Psoas muscle (tissue), 8 donors: ENCODE results near the gene HCRTR1. TPM values are rescaled to one million over a fixed set of nuclear protein-coding genes. Genes with fewer than 3 reads are reported as not detected.

Source experiments
- ATAC-seq, 4 donors: fragments of 200-7000 bp; cut with Tn5 transposase; one replicate each; pipeline ENCODE4 v1.9.1; 2020; ENCODE audit warnings: moderate library complexity in 3 of 4, mild to moderate bottlenecking in 2 of 4
- DNase-seq, 2 donors: peaks; one replicate each; pipeline ENCODE4 v3.0.0-alpha.2; 2020
- H3K27ac ChIP-seq: fragments of 200-600 bp; one replicate; pipeline ENCODE4 v1.8.0; 2022
- H3K27me3 ChIP-seq, 3 donors: fragments of 200-600 bp in 1 of 3; one replicate each; pipeline versions ENCODE4 v1.6.1 to v1.8.0; 2013 to 2022; ENCODE audit warnings: low read length in 2 of 3, mild to moderate bottlenecking in 2 of 3, moderate library complexity in 1 of 3; ENCODE audit not compliant: insufficient read depth in 3 of 3
- H3K36me3 ChIP-seq, 2 donors: fragments of 200-600 bp in 1 of 2; one replicate each; pipeline versions ENCODE4 v1.6.1 to v1.8.0; 2013 to 2022; ENCODE audit warnings: low read depth in 1 of 2, mild to moderate bottlenecking in 1 of 2, moderate library complexity in 1 of 2; ENCODE audit not compliant: insufficient read depth in 1 of 2
- H3K4me1 ChIP-seq: fragments of 200-600 bp; one replicate; pipeline ENCODE4 v1.8.0; 2022
- H3K4me3 ChIP-seq: fragments of 200-600 bp; one replicate; pipeline ENCODE4 v1.8.0; 2022; ENCODE audit warnings: mild to moderate bottlenecking
- H3K9me3 ChIP-seq: fragments of 200-600 bp; one replicate; pipeline ENCODE4 v1.8.0; 2022
- WGBS, 3 donors: extraction: QIAGEN DNeasy Blood & Tissue Kit; methylation state at CpG; one replicate each; pipeline versions ENCODE4 v1.1.6 to v1.1.7; 2013; 5-methylcytosine and 5-hydroxymethylcytosine counted together
- intact Hi-C, 2 donors: fragments of 100-400 bp; cut with DNase I; formaldehyde crosslinking; loops; one replicate each; pipeline versions ENCODE4 v1.11.0 to v1.14.2; 2022
- polyA plus RNA-seq, 3 donors: library from polyadenylated mRNA; stranded (reverse); fragments of 200-250 nt; gene quantifications; one replicate each; pipeline ENCODE4 v1.2.3, GENCODE V29; 2013
- total RNA-seq, 4 donors: library from RNA; stranded (reverse); fragmentation: NEBNext Ultra II Directional in 2 of 4; extraction: Animal tissue kit (Norgen Biotek cat#: 25700) in 2 of 4; gene quantifications; one replicate each; pipeline versions ENCODE4 v1.2.1 to v1.2.4, GENCODE V29; 2021 to 2023
- TF ChIP-seq, protein P1 (sequence below): fragments of 200-600 bp; IDR thresholded peaks from one replicate; pipeline ENCODE4 v1.8.0; 2022; ENCODE audit warnings: antibody characterized with exemption
- donor health status: healthy with polysubstance abuse.
- donor health status: DM: no; HTN: no; CAD: no; lungs with moderate emphysema.
- donor health status: Bipolar disorder and iron deficiency.
- donor health status: healthy.
- donor health status: DM: yes; HTN: yes; CAD: no.
- donor health status: DM: no; HTN: no; CAD: no.
- donor health status: DM: no; HTN: no; CAD: no.
- donor health status: DM: yes; HTN: yes; CAD: no.

The HCRTR1 gene
- total and polyA plus RNA-seq, 7 donors, result 0.12 to 1.2 (median 0.34) TPM; not detected in 1

DNA sequence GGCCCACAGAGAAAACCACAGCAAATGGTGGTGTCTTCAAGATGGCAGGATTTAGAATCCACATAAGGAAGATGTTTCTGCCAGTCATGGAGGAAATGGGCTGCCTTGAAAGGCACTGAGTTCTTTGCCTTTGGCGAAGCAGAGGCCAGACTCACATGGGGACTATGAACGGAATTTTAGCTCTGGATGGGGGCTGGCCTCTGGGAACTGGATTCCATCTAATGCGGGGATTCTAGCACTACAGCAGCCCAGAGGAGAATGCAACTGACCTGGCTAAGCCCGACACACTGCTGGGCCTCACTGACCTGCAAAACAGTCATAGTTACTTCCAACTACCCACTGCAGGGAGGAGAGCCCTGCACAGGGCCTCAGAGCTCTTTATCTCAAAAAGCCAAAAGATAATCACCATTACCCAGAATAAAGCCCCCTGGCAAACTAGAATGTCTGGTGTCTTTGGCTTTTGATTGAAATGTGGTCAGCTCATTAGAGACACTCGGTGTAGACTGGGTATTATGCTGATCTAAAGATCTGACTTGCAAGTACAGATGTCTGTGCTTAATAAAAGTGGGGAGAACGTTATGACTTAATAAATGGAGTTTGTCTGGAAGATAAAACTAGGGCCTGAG lies 11.6 kb downstream of the HCRTR1 start:
- ATAC-seq (no peak), DNase-seq (no peak)
- H3K4me3 ChIP-seq, result no peak overlapping the region
- peak overlapping the region; percentile 92 for H3K27ac ChIP-seq
- no peaks in the 10 kb centered on the region for H3K9me3 ChIP-seq
- intact Hi-C loops, result no loop called here
- WGBS, 3 donors, result 88 to 95% (median 89%) methylated on average over 6 of the region's 6 CpGs
- no peaks in the 10 kb centered on the region for H3K27me3 ChIP-seq
- peaks cover 52% of the 10 kb centered on the region for H3K4me1 ChIP-seq
- H3K36me3 ChIP-seq, result peaks cover 3 to 60% of the 10 kb centered on the region in 2 donors
- TF ChIP-seq, protein P1, sequence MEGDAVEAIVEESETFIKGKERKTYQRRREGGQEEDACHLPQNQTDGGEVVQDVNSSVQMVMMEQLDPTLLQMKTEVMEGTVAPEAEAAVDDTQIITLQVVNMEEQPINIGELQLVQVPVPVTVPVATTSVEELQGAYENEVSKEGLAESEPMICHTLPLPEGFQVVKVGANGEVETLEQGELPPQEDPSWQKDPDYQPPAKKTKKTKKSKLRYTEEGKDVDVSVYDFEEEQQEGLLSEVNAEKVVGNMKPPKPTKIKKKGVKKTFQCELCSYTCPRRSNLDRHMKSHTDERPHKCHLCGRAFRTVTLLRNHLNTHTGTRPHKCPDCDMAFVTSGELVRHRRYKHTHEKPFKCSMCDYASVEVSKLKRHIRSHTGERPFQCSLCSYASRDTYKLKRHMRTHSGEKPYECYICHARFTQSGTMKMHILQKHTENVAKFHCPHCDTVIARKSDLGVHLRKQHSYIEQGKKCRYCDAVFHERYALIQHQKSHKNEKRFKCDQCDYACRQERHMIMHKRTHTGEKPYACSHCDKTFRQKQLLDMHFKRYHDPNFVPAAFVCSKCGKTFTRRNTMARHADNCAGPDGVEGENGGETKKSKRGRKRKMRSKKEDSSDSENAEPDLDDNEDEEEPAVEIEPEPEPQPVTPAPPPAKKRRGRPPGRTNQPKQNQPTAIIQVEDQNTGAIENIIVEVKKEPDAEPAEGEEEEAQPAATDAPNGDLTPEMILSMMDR, result no peak

DNA sequence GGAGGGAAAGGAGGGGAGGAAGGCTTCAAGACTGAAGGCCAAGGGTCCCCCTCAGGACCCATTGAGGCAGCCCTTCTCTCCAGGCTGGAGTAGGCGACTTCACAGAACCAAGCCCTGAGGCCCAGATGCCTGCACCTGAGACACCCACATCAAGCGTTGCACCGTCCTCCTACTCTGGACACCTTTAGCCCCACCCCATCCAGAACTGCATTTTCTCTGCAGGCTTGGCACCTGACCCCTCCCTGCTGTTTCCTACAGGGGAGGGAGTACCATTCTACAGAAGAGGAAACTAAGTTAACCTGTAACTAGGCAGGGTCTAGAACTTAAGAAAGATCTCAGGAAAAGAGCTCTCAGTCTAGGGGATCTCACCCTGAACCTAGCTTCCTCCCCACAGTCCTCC lies 15.2 kb downstream of the HCRTR1 start:
- no peak for ATAC-seq
- peaks cover 52% of the 10 kb centered on the region for H3K4me1 ChIP-seq
- WGBS, 3 donors, result 94 to 98% (median 94%) methylated on average over 3 of the region's 3 CpGs
- intact Hi-C loops, result no loop called here
- peak overlapping the region; percentile 12 for H3K27ac ChIP-seq
- no peak overlapping the region for H3K4me3 ChIP-seq
- peaks cover 3 to 73% of the 10 kb centered on the region in 2 donors for H3K36me3 ChIP-seq
- H3K27me3 ChIP-seq, result no peaks in the 10 kb centered on the region
- TF ChIP-seq, protein P1, result no peak
- DNase-seq, result no peak
- no peaks in the 10 kb centered on the region for H3K9me3 ChIP-seq

DNA sequence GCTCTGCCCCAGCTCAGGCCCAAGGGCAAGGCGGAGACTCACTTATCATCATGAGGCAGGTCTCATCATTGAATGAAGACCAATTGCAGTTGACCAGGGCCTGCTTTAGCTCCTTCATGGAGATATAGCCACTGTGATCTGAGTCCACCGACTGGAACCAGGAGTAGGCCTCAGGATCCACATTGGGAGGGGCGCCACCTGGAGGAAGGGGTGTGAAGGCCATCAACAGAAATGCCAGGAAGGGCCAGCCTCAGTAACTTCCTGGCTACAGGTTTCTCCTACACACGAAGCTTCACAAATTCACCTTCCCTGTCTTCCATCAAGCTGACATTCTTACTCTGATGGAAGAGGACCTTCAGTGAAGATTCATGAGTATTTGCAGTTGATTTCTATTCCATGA lies 15.6 kb downstream of the HCRTR1 start:
- peak; percentile 39 to 78 for DNase-seq
- WGBS, 3 donors, result 60 to 70% (median 69%) methylated on average over 4 of the region's 4 CpGs
- peak in 2 of 4 donors; percentile 49 to 52 for ATAC-seq
- H3K27ac ChIP-seq, result peak overlapping the region; percentile 12
- peaks cover 3 to 69% of the 10 kb centered on the region in 2 donors for H3K36me3 ChIP-seq
- no peaks in the 10 kb centered on the region for H3K9me3 ChIP-seq
- peaks cover 52% of the 10 kb centered on the region for H3K4me1 ChIP-seq
- TF ChIP-seq, protein P1, result peak; percentile 42
- no peak overlapping the region for H3K4me3 ChIP-seq
- intact Hi-C loops, result no loop called here
- H3K27me3 ChIP-seq, result no peaks in the 10 kb centered on the region

DNA sequence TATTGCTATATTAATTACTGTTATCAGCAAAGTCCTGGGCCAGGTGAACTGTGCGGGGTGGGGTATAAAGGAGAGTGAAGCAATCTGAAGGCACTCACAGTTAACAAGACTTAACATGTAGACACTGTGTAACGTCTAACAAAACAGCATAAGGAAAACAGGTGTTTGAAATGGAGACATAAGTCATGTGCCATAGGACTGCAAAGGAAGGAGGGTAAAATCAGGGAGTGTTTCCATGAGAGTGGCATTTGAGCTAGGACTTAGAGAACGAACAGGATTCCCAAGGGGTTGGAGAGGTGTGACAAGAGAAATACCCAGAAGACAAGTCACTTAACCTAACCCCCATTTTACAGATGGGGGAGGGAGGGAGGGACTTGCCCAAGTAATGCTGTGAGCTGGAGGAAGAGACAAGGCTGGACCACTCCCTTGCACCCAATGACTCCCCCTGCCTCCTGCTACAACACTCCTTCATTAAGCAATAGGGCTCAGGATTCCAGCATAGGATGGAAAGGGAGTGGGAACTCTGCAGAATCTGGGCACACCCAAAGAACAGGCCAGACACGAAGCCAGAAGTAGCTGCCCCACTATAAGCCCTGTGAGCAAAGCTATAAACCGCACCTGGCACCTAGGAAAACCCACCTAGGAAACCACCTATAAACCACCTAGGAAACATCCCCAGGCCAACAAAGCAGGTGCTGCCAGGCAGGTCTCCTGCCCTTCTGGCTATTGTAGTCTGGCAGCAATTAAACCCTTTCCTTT lies 20.6 kb downstream of the HCRTR1 start:
- H3K27me3 ChIP-seq, result no peaks in the 10 kb centered on the region
- intact Hi-C loops, result no loop called here
- H3K36me3 ChIP-seq, result peaks cover 0 to 27% of the 10 kb centered on the region in 2 donors
- no peak for DNase-seq
- ATAC-seq, result peak; percentile 51 to 72 (median 60)
- no peaks in the 10 kb centered on the region for H3K9me3 ChIP-seq
- peaks cover 73% of the 10 kb centered on the region for H3K4me1 ChIP-seq
- TF ChIP-seq, protein P1, result no peak
- 33 to 58% (median 41%) methylated on average over 5 of the region's 5 CpGs for WGBS, 3 donors
- H3K4me3 ChIP-seq, result peak overlapping the region; percentile 9
- H3K27ac ChIP-seq, result peak overlapping the region; percentile 76
